Hematopoietic multipotent progenitor cell (in vitro differentiated cells): ENCODE results near the gene CAPN5. TPM values are rescaled to one million over a fixed set of nuclear protein-coding genes. Genes with fewer than 3 reads are reported as not detected.

Source experiments
- DNase-seq, 3 donors: peaks; one replicate each; pipeline ENCODE4 v3.0.0-alpha.2; 2011 to 2015; ENCODE audit warnings: low read depth in 2 of 3, low spot score in 2 of 3
- total RNA-seq: library from RNA; depleted of rRNA; stranded (reverse); fragments of >200 nt; gene quantifications from one replicate; pipeline ENCODE4 v1.2.3, GENCODE V29; 2012

The CAPN5 gene
- total RNA-seq, 1 donor, result 1.3 TPM

DNA sequence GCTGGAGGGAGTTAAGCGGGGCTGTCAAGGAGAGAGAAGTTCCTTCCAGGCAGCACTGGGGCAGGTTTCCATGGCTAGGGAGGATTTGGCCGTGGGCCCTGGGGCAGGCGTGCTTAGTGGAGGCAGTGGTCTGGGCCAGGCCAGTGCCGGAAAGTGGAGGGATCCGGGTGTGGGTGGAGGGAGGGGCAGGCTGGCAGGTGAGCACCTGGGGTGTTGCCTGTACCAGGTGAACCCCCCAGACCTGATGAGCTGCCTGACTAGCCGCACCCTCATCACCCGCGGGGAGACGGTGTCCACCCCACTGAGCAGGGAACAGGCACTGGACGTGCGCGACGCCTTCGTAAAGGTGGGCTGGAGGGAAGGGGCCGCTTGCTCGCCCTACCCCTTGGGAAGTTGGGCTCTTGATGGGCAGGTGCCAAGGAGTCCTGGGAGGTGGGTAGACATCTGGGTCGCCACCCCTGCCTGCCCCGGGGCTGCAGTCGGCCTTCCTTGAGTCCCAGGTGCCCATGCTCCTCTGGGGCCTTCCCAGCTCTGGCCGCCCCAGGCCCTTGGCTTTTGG, 93.2 kb downstream of the CAPN5 start:
- DNase-seq, result no peak

DNA sequence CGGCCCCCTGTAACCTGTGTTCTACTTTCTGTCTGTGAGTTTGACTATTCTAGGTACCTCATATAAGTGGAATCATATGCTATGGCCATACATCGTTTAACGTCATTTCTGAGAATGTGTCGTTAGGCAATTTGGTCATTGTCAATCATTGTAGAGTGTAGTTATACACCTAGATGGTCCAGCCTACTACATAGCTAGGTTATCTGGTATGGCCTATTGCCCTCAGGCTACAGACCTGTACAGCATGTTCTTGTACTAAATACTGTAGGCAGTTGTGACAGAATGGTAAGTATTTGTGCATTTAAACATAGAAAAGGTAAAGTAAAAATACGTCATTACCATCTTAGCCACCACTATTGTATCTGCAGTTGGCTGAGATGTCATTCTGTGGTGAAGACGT, 96.5 kb downstream of the CAPN5 start:
- no peak for DNase-seq

DNA sequence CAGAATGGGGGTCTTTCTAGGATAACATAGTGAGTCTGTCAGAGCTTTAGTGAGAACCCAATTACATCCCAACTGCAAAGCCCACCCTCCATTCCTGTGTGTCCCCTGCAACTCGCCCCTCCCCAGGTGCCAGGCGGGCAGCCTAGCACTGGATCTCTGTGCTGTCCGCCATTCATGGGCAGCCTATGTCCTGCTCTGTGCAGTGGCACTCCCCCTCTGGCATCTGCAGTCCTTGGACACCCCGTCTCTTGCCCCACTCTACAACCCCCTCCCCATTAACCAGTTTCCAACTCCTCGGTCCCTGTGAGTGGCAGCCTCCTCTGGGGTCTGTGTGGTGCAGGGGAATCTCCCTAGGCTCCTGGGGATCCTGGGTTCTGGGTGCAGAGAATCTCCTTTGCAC, 98.3 kb downstream of the CAPN5 start:
- no peak for DNase-seq

DNA sequence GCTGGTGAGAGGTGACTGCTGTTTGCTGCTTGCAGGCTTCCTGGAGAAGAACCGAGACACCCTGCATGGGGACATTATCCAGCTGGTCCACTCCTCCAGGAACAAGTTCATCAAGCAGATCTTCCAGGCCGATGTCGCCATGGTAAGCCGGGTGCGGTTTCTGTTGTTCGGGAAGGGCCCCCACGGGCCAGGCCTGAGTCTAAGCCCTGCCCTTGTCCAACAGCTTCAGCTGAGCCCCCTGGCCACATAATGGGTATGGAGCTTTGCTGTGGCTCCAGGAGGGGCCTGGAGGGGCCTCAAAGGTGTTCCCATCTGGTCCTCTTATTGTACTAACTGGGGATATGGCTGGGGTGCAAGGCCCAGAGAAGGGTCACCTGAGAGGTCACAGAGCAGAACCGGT, 99.2 kb downstream of the CAPN5 start:
- DNase-seq, result no peak

DNA sequence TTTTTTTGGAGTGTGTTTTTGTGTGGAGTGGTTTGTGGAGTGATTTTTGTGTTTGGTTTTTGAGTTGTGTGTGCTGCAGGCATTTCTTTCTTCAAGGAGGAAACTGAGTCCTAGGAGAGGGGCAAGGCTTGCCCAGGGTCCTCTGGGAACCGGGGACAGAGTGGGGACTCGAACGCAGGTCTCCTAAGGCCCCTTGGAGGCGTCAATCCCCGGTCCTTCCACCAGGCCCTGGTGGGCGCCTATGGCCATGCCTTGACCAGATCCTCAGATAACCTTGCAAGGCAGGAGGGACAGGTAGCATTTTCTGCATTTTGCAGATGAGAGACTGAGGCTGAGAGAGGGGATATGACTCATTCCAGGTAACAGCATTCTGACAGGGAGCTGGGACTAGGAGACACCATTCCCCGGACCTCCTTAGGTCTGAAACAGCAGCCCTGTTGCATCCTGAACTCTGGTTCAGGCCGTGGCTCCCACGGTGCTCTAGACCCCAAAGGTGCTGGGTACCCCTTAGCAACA, 100.4 kb downstream of the CAPN5 start:
- DNase-seq, result no peak

DNA sequence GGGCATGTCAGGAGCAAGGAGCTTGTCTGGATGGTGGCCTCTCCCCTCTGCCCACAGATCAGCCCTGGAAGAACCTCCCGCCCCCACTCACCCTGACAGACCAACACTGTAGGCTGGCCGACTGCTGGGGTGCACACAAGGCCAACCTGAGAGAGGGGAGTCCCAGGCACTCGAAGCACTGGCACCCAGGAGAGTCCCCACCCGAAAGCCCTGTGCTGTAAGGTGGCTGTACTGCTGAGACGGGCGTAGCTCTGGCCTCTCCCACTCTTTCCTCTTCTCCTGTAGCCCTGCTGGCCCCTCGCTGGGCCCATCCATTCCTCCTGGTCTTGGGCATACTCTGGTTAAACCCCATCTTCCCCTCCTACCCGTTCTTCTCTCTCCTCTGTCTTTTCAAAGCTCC, 101.0 kb downstream of the CAPN5 start:
- no peak for DNase-seq

DNA sequence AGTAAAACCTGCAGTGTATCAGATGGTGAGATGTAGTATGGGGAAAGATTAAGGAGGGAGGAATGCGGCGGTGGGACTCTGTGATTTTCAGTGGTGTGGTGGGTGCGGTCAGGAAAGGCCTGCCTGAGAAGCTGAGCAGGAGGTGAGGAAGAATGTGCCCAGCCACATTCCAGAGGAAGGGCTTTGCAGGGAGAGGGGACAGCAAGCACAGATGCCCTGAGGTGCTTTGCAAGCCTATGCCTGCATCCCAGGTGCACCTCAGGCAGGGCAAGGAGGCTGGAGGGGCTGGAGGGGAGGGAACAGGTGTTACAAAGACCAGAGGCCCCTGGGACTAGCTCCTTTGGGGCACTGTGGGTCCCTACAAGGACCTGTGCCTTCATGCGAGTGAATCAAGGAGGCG, 103.3 kb downstream of the CAPN5 start:
- DNase-seq, result no peak

DNA sequence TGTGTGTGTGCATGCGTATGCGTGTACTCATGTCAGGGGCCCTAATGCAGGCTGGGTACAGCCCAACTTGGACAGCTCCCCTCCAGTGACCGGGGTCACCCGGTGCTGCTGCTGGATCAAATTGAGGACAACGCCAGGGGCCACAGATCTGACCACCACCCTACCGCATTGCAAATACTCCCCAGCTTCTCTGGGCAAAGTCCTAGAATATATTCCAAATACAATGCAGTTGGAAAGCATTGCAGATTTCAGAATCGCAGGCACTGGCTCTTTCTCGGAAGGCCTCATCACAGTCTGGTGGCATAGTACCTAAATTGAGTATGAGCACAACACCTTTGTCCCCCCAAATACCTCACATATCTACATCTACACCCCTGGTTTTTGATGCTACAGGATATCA, 104.5 kb downstream of the CAPN5 start:
- no peak for DNase-seq

DNA sequence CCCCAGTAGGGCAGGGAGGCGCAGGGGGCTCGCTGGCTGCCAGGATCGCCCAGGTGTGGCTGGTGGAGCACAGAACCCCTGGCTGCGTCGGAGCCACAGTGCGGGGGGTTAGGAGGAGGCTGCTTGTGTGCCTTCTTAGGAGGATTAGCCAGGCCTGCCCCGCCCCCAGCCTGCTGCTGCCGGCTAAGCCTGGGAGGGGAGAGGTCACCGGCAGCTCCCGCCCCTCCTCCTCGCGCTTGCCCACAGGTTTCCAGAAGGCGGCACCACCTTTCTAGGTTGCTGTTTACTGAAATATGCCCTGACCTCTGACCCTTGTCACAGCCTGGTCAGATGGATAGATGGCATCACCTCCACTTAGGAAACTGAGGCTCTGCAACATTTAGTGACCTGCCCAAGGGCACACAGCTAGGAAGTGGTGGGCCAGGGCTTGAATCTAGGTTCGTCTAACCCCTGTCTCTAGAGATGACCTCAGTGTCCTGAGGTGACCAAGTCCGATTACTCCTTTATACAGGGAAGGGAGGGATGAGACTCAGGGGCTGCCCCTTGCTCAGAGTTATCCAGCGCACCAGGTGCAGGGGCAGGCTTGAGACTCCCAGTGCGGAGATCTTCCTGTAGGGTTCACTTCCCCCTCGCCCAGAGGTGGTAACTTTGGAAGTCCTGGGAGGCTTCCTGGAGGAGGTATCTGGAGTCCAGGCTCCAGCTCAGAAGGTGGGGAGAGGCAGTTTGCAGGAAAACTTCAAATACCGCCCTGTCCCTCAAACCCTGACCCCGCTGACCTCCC, 105.3 kb downstream of the CAPN5 start:
- no peak for DNase-seq

DNA sequence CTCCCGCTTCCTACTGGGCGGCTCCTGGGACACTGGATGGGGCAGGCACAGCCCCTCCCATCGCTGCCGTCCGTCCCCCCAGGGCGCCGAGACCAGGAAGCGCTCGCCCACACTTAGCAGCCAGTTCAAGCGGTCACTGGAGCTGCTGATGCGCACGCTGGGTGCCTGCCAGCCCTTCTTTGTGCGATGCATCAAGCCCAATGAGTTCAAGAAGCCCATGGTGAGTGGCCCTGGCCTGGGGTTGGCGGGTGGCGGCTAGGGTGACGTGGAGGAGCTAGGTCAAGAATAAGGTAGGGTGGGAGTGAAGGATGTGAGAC, 105.9 kb downstream of the CAPN5 start:
- DNase-seq, result no peak

DNA sequence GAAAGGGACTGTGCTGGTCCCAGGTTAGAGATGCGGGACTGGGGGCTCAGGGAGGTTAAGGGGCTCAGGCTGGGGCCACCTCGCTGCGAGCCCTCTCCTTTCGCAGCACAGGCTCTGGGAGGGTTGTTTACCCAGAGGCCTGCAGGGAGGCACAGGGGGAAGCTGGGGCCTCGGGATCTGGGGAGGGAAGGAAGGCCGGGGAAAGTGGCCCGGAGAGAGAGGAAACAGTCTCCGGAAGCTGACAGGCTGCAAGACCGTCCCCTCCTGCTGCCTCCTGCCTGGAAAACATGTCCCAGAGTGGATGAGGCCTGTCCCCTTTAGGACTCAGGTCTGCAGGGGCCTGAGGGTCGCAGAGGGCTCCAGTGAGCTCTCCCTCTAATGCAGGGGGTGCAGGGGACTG, 106.7 kb downstream of the CAPN5 start:
- no peak for DNase-seq

DNA sequence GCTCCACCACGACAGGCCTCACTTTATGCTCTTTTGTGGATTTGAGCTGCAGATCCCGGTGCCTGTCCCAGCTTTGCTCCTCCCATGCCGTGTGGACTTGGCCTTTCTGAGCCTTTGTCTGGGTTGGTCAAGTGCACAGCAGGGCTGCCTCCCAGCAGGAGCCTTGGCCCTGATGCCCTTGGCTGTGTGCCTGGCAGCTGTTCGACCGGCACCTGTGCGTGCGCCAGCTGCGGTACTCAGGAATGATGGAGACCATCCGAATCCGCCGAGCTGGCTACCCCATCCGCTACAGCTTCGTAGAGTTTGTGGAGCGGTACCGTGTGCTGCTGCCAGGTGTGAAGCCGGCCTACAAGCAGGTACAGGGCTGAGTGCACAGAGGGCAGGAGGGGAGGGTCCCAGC, 107.8 kb downstream of the CAPN5 start:
- DNase-seq, result no peak

DNA sequence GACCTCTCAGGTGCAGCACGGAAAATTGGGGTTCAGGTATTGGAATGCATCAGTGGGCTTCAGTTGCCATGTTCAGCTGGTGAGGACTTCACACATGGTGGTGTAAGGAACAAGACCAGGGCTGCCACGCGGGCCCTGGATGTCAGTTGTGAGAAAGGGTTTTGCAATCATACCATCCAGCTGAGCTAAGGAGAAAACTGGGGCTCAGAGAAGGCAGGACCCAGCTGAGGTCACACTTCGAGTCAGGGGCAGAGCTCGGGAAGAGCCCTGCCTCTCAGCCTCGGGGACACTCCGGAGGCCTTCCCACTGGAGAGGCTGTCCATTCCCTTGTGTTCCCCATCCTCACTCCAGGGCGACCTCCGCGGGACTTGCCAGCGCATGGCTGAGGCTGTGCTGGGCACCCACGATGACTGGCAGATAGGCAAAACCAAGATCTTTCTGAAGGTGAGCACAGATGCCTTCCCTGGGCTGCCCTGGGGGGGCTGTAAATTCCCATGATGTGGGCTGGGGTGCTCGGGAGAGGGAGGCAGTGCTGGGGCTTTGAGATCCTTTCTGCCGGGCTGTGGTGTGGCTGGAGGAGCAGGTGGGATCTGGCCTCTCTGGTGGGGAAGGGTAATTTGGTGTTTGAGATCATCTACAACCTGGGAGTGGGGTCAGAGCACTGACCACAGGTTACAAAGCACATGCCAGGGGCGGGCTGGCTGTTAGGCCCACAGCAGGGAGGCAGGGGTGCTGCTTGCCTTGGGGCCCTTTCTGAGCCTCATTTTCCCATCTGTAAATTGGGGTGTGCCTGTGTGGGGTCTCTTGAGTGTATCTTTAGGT, 108.5 kb downstream of the CAPN5 start:
- DNase-seq, result no peak

Other genes with a start within 250 kb of the CAPN5 start
- 6.2 TPM for gene ACER3, start 206.1 kb upstream of the CAPN5 start, total RNA-seq
- gene B3GNT6, start 32.6 kb upstream of the CAPN5 start, total RNA-seq, result under 0.01 TPM
- not detected for gene OMP, start 35.9 kb downstream of the CAPN5 start, total RNA-seq
- 0.27 TPM for gene MYO7A, start 61.3 kb downstream of the CAPN5 start, total RNA-seq
- not detected for gene GDPD4, start 234.7 kb downstream of the CAPN5 start, total RNA-seq